Stimulated activated CD4-positive, alpha-beta T cell treated with anti-CD3 and anti-CD28 coated beads, TNF-alpha, amount 100 ng/mL, for 48 hours (primary cell): ENCODE measurements around the gene PCDHGA1.
"Not testable (repeated sequence)": the region's sequence is repeated elsewhere in the genome, so short reads cannot be mapped to it uniquely, and the experiment has no call there.

ENCODE experiments used
- DNase-seq, 3 donors: peaks; one replicate each; pipeline ENCODE4 v3.0.0-alpha.2; 2020; ENCODE audit warnings: low read depth in 3 of 3

Gene PCDHGA1

DNA sequence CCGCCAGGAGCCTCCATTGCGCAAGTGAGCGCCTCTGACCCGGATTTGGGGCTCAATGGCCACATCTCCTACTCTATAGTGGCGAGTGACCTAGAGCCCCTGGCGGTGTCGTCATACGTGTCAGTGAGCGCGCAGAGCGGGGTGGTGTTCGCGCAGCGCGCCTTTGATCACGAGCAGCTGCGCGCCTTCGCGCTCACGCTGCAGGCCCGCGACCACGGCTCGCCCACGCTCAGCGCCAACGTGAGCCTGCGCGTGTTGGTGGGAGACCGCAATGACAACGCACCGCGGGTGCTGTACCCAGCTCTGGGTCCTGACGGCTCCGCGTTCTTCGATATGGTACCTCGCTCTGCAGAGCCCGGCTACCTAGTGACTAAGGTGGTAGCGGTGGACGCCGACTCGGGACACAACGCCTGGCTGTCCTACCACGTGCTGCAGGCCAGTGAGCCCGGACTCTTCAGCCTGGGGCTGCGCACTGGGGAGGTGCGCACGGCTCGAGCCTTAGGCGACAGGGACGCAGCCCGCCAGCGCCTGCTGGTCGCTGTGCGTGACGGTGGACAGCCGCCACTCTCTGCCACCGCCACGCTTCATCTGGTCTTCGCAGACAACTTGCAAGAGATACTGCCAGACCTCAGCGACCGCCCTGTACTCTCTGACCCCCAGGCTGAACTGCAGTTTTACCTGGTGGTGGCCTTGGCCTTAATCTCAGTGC, 79.4 kb downstream of the PCDHGA1 start:
- no peak for DNase-seq

- DNase-seq = no peak
These were observed 81.3 kb downstream of the PCDHGA1 start for GRCh38 chr5:141411575-141411974.

DNA sequence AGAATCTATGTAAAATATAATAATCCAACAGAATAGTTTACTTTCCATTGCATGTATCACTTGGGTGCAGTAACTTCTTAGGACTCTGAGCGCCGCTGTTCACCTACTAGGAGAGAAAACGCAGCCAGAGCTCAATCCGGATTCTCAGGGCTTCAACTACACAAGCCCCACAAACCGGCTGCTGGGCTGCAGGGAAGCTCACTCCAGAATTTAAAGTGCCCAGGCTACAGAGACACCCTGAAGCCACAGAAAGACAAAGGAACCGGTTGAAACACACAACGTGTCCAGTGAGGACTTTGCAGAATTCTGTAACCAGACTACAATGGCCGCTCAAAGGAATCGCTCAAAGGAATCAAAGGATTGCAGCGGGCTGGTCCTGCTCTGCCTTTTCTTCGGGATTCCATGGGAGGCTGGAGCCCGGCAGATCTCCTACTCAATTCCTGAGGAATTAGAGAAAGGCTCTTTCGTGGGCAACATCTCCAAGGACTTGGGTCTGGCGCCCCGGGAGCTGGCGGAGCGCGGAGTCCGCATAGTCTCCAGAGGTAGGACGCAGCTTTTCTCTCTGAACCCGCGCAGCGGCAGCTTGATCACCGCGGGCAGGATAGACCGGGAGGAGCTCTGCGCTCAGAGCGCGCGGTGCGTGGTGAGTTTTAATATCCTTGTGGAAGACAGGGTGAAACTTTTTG, 82.7 kb downstream of the PCDHGA1 start, which contains the start of gene PCDHGA10:
Gene PCDHGA10, plus strand, starts transcription at position 134 of the 686 bp plus-strand sequence. Its CDS starts 189 bp downstream, at position 323.
- peak in 1 of 3 donors; percentile 22 for DNase-seq

DNA sequence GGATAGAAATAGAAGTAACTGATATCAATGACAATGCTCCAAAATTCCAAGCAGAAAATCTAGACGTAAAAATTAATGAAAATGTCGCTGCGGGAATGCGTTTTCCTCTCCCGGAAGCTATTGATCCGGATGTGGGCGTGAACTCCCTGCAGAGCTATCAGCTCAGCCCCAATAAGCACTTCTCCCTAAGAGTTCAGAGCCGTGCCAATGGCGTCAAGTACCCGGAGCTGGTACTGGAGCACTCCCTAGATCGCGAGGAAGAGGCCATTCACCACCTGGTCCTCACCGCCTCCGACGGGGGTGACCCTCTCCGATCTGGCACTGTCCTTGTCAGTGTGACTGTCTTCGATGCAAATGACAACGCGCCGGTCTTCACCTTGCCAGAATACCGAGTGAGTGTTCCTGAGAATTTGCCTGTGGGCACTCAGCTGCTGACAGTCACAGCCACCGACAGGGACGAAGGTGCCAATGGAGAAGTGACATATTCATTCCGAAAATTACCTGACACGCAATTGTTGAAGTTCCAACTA, 83.3 kb downstream of the PCDHGA1 start:
- no peak for DNase-seq

- not testable (repeated sequence) for DNase-seq
These were observed 84.4 kb downstream of the PCDHGA1 start for GRCh38 chr5:141414548-141415274.

GRCh38 chr5:141415275-141415618, 84.9 kb downstream of the PCDHGA1 start:
- DNase-seq = not testable (repeated sequence)

DNA sequence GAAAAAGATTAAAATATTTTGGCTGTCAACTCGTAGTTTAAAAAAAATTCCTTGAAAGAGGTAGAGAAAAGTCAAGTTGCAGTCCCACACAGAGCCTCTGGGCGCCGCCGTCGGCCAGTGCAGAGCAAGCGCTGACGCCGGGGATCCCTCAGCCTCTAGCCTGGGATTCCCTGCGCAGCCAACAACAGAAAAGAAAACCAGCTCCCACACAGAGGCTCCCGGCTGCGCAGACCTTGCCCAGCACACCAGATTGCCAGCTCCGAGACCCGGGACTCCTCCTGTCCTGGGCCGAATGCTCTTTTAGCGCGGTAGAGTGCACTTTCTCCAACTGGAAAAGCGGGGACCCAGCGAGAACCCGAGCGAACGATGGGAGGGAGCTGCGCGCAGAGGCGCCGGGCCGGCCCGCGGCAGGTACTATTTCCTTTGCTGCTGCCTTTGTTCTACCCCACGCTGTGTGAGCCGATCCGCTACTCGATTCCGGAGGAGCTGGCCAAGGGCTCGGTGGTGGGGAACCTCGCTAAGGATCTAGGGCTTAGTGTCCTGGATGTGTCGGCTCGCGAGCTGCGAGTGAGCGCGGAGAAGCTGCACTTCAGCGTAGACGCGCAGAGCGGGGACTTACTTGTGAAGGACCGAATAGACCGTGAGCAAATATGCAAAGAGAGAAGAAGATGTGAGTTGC, 87.3 kb downstream of the PCDHGA1 start, which contains the start of gene PCDHGB7:
Gene PCDHGB7, plus strand, starts transcription at position 184 of the 679 bp plus-strand sequence. Its CDS starts 183 bp downstream, at position 367.
- DNase-seq = peak in 2 of 3 donors; percentile 19 to 50

- DNase-seq = no peak
These were observed 89.0 kb downstream of the PCDHGA1 start for GRCh38 chr5:141419074-141419880.

DNA sequence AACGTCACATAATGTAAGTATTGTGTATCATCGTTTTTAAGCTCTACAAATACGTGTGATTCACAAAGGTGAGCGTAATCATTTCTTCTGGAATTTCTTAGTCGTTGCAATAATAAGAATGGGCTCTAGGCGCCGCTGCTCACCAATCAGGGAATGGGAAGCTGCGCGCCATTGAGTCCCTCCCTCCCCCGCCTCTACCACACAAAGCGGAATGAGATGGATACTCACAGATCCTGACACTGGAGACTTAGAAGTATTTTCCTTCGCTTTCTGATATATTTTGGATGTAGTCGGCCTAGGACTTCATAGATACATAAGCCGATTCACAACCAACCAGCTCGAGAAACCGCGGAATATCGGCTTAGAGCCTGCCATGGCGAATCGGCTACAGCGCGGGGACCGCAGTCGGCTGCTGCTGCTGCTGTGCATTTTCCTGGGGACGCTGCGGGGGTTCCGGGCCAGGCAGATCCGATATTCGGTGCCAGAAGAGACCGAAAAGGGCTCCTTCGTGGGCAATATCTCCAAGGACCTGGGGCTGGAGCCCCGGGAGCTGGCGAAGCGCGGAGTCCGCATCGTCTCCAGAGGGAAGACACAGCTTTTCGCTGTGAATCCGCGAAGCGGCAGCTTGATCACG, 90.7 kb downstream of the PCDHGA1 start, which contains the start of gene PCDHGA11:
Gene PCDHGA11, plus strand, starts transcription at position 197 of the 634 bp plus-strand sequence. Its CDS starts 177 bp downstream, at position 374.
- peak in 1 of 3 donors; percentile 24 for DNase-seq

DNA sequence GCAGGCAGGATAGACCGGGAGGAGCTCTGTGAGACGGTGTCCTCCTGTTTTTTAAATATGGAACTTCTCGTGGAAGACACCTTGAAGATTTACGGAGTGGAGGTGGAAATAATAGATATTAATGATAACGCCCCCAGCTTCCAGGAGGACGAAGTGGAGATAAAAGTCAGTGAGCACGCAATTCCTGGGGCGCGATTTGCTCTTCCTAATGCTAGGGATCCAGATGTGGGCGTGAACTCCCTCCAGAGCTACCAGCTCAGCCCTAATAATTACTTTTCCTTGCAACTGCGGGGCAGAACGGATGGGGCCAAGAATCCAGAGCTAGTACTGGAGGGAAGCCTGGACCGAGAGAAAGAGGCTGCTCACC, 91.2 kb downstream of the PCDHGA1 start:
- no peak for DNase-seq

- DNase-seq = no peak
These were observed 92.5 kb downstream of the PCDHGA1 start for GRCh38 chr5:141422742-141423291.

DNA sequence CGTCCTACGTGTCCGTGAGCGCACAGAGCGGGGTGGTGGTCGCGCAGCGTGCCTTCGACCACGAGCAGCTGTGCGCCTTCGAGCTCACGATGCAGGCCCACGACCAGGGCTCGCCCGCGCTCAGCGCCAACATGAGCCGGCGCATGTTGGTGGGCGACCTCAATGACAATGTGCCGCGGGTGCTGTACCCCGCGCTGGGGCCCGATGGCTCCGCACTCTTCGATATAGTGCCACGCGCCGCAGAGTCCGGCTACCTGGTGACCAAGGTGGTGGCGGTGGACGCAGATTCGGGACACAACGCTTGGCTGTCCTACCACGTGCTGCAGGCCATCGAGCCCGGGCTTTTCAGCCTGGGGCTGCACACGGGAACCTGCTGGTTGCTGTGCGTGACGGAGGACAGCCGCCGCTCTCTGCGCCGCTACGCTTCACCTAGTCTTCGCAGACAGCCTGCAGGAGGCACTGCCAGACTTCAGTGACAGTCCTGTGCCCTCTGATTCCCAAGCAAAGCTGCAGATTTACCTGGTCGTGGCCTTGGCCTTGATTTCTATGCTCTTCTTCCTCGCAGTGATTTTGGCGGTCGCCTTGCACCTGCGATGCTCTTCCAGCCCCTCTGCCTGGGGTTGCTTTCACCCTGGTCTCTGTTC, 97.6 kb downstream of the PCDHGA1 start:
- DNase-seq = no peak

DNA sequence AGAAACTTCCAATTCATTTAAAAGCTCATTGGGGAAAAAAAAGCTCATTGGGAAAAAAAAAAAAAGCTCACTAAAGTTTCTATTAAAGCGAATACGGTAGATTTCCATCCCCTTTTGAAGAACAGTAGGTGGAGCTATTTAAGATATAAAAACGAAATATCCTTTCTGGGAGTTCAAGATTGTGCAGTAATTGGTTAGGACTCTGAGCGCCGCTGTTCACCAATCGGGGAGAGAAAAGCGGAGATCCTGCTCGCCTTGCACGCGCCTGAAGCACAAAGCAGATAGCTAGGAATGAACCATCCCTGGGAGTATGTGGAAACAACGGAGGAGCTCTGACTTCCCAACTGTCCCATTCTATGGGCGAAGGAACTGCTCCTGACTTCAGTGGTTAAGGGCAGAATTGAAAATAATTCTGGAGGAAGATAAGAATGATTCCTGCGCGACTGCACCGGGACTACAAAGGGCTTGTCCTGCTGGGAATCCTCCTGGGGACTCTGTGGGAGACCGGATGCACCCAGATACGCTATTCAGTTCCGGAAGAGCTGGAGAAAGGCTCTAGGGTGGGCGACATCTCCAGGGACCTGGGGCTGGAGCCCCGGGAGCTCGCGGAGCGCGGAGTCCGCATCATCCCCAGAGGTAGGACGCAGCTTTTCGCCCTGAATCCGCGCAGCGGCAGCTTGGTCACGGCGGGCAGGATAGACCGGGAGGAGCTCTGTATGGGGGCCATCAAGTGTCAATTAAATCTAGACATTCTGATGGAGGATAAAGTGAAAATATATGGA, 100.2 kb downstream of the PCDHGA1 start, which contains the start of gene PCDHGA12:
Gene PCDHGA12, plus strand, starts transcription at position 176 of the 782 bp plus-strand sequence. Its CDS starts 253 bp downstream, at position 429.
- DNase-seq = no peak

- no peak for DNase-seq
These were observed 101.0 kb downstream of the PCDHGA1 start for GRCh38 chr5:141431286-141431685.

DNA sequence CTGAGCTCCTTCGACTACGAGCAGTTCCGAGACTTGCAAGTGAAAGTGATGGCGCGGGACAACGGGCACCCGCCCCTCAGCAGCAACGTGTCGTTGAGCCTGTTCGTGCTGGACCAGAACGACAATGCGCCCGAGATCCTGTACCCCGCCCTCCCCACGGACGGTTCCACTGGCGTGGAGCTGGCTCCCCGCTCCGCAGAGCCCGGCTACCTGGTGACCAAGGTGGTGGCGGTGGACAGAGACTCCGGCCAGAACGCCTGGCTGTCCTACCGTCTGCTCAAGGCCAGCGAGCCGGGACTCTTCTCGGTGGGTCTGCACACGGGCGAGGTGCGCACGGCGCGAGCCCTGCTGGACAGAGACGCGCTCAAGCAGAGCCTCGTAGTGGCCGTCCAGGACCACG, 102.0 kb downstream of the PCDHGA1 start:
- DNase-seq = not testable (repeated sequence)

DNA sequence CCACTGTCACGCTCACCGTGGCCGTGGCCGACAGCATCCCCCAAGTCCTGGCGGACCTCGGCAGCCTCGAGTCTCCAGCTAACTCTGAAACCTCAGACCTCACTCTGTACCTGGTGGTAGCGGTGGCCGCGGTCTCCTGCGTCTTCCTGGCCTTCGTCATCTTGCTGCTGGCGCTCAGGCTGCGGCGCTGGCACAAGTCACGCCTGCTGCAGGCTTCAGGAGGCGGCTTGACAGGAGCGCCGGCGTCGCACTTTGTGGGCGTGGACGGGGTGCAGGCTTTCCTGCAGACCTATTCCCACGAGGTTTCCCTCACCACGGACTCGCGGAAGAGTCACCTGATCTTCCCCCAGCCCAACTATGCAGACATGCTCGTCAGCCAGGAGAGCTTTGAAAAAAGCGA, 102.4 kb downstream of the PCDHGA1 start:
- not testable (repeated sequence) for DNase-seq

- no peak for DNase-seq
These were observed 103.7 kb downstream of the PCDHGA1 start for GRCh38 chr5:141434006-141434405.

GRCh38 chr5:141437221-141437620, 106.9 kb downstream of the PCDHGA1 start:
- no peak for DNase-seq
